ENCODE data around the gene MED27.

MED27 gene

GRCh38 chr9:132094314-132094791 is 14.7 kb upstream of the MED27 start:
- no peak for TF ChIP-seq REST (IDR thresholded peaks at IDR 0.05; ENCODE audit: insufficient replicate concordance, low read depth)
- DNase-seq (ENCODE audit: low read depth in 1 of 2, low spot score in 1 of 2): no peak
- peaks cover 4% of the 10 kb centered on the region for H3K27me3 ChIP-seq (ENCODE audit: insufficient read depth, poor library complexity, severe bottlenecking)
- H3K27ac ChIP-seq (replicated peaks): no peak overlapping the region
- no peak overlapping the region for H3K4me3 ChIP-seq (replicated peaks; ENCODE audit: insufficient read depth, low read length)

DNA sequence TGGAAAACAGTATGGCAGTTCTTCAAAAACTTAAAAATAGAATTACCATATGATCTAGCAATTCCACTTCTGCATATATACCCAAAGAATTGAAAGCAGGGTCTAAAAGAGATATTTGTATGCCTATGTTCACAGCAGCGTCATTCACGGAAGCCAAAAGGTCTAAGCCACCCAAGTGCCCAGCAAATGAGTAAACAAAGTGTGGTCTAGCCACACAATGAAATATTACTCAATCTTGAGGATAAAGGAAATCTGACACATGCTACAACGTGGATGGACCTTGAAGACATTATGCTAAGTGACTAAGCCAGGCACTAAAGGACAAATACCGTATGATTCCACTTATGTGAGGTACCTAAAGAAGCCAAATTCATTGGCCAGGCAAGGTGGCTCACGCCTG is 11.1 kb upstream of the MED27 start:
- H3K27ac ChIP-seq (replicated peaks): no peak overlapping the region
- TF ChIP-seq POLR2AphosphoS5 (IDR thresholded peaks at IDR 0.05; ENCODE audit: low read depth) (no peak), SPI1 (IDR thresholded peaks at IDR 0.05; ENCODE audit: borderline replicate concordance, low read depth) (no peak), REST (IDR thresholded peaks at IDR 0.05; ENCODE audit: insufficient replicate concordance, low read depth) (no peak), GABPA (IDR thresholded peaks at IDR 0.05; ENCODE audit: low read depth) (no peak), CTCF (IDR thresholded peaks at IDR 0.05; ENCODE audit: insufficient read depth, low read length) (no peak)

GRCh38 chr9:132087438-132088030 is 7.9 kb upstream of the MED27 start:
- TF ChIP-seq GABPA (IDR thresholded peaks at IDR 0.05; ENCODE audit: low read depth): no peak
- no peak overlapping the region for H3K27ac ChIP-seq (replicated peaks)
- peaks cover 3% of the 10 kb centered on the region for H3K27me3 ChIP-seq (ENCODE audit: insufficient read depth, poor library complexity, severe bottlenecking)
- H3K4me3 ChIP-seq (replicated peaks; ENCODE audit: insufficient read depth, low read length): no peak overlapping the region
- DNase-seq (ENCODE audit: low read depth in 1 of 2, low spot score in 1 of 2): no peak

More for the DNA sequence above, 11.1 kb upstream of the MED27 start:
- no peak for DNase-seq (ENCODE audit: low read depth in 1 of 2, low spot score in 1 of 2)
- peaks cover 4% of the 10 kb centered on the region for H3K27me3 ChIP-seq (ENCODE audit: insufficient read depth, poor library complexity, severe bottlenecking)
- no peak overlapping the region for H3K4me3 ChIP-seq (replicated peaks; ENCODE audit: insufficient read depth, low read length)

DNA sequence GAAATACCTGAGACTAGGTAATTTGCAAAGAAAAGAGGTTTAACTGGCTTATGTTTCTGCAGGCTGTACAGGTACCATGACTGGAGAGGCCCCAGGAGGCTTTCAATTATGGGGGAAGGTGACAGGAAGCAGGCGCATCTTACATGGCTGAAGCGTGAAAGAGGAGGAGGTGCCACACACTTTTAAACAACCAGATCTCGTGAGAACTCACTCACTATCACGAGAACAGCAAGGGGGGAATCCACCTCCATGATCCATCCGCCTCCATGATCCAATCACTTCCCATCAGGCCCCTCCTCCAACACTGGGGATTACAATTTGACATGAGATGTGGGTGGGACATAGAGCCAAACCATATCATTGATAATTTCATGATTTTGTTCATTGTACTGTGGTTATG is 2.5 kb upstream of the MED27 start:
- Histone ChIP-seq H3K27me3 (ENCODE audit: insufficient read depth, poor library complexity, severe bottlenecking) (no peaks in the 10 kb centered on the region), H3K27ac (replicated peaks) (no peak overlapping the region), H3K4me3 (replicated peaks; ENCODE audit: insufficient read depth, low read length) (no peak overlapping the region)
- no peak for DNase-seq (ENCODE audit: low read depth in 1 of 2, low spot score in 1 of 2)
- no peak for TF ChIP-seq POLR2AphosphoS5 (IDR thresholded peaks at IDR 0.05; ENCODE audit: low read depth)
- TF ChIP-seq CTCF (IDR thresholded peaks at IDR 0.05; ENCODE audit: insufficient read depth, low read length): no peak
- no peak for TF ChIP-seq GABPA (IDR thresholded peaks at IDR 0.05; ENCODE audit: low read depth)
- no peak for TF ChIP-seq SPI1 (IDR thresholded peaks at IDR 0.05; ENCODE audit: borderline replicate concordance, low read depth)
- TF ChIP-seq REST (IDR thresholded peaks at IDR 0.05; ENCODE audit: insufficient replicate concordance, low read depth): no peak

Measured in HL-60 (cell line).